C1 segment of cervical spinal cord (tissue), 14 donors: ENCODE results near the gene GTF3C2.
"Not testable (repeated sequence)": the region's sequence is repeated elsewhere in the genome, so short reads cannot be mapped to it uniquely, and the experiment has no call there.

ENCODE experiments used
- DNase-seq, 14 donors: peaks; one replicate each; lab custom pipeline; 2025; lab: John Stamatoyannopoulos, UW

The GTF3C2 gene

DNA sequence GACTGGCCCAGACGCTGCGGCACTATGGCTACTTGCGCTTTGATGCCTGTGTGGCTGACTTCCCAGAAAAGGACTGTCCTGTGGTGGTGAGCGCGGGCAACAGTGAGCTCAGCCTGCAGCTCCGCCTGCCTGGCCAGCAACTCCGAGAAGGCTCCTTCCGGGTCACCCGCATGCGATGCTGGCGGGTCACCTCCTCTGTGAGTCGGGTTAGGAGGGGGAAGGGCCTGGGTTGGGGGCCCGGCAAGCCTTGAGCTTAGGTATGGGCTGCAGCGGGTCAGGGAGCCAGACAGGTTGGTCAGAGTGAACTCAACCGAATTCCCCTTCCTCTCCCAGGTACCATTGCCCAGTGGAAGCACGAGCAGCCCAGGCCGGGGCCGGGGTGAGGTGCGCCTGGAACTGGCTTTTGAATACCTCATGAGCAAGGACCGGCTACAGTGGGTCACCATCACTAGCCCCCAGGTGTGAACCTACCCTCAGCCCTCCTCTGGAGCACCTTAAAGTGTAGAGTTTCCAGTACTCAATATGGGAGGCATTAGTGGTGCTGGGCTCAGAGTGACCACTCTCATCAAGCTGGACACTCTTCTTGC lies 19.0 kb upstream of the GTF3C2 start:
- peak in 1 of 14 donors; percentile 23 for DNase-seq

DNA sequence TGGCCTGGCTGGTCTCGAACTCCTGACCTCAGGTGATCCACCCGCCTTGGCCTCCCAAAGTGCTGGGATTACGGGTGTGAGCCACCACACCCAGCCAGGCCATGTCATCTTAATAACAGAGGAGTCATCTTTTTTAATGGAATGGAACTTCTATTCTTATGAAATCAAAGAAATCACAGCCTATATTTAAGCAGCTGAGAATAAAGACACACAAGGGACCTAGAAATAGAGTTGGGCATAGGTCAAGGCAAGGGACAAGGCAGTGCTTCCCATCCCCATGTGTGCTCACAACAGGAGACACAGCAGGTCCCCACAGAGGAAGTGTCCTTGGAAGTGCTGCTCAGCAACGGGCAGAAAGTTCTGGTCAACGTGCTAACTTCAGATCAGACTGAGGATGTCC lies 17.0 kb upstream of the GTF3C2 start:
- DNase-seq = no peak

DNA sequence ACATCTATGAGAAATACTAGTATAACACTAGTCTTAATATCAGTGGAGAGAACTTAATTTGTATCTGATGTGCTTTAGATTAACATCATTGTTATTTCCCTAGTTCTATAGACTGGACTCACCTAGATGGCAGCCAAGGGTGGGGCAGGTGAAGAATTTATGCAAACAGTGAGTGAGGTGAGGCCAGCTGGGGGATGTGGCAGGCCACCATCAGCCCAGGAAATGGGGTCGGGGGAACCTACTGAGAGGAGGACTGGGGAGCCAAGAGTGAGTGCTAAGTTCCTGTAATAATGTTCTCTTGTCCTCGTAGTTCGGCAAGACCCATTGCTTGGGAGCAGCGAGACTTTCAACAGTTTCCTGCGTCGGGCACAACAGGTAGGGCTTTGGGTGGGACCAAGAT lies 16.4 kb upstream of the GTF3C2 start:
- DNase-seq = no peak

DNA sequence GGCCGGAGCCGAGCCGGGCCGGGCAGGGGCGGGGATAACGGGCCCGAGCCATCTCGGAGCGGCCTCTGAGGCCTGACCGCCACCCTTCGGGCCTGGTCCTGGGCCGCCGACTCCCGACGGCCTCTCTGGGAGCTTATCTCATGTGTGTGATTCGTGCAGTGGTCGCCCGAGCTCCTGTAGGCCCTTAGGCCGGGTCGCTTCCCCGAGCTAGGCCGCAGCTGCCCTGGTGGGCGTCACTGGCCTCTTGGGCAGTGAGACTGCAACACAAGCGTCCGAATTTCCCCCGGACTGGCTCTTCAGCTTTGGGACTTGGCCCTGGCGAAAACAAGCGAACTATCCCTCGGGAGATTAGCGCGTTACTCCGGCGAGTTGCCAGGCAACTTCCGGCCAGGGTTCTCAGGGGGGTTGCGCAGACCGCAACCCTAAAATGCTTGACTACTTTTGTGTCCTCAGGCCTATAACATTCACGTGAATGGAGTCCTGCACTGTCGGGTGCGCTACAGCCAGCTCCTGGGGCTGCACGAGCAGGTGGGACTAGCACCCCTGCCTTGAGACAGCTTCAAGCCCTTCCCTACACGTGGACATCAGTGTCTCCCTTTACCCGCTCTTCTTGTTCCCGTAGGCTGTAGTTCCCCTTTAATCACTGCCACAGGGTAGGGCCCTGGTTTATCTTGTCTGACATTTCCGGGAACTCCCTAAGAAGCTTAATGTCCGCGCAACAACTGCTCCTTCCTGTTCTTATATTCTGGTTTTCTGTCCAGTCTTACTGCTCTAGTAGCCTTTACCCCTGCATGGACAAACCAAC lies 14.5 kb upstream of the GTF3C2 start:
- peak in 4 of 14 donors; percentile 18 to 53 (median 20) for DNase-seq

DNA sequence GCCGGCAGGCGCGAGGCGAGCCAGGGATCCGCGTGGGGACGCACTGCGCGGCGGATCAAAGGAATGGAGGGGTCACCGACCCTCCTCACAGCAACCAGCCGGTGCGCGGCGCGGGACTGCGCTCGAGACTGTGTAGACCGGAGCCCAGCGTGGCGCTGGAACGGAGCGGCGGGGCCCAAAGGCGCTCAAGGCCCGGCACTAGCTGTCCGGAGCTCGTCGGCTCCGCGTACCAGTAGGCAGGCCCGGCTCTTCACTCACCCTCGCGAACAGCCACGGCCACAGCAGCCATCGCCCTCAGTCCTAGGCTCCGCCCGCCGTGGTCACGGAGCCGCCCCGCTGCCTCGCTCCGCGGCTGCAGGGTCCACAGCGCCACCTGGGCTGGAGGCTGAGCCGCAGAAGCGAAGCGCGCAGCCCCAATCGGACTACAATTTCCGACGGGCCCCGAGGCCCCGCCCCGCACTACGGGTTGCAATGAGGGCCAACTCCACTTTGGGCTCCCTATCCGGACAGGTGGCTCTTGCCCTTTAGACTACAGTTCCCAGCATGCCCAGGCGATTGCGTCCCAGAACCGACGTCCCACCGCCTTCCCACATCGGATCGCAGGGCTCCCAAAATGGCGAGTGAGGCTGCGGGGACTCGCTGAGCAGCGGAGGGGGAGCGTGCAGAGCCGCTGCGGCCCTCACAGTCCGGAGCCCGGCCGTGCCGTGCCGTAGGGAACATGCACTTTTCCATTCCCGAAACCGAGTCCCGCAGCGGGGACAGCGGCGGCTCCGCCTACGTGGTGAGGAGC lies 13.7 kb upstream of the GTF3C2 start, which contains the start of the genes EIF2B4 and SNX17:
TSS of gene EIF2B4 (minus strand) at position 313 of the 790 bp plus-strand sequence. CDS start at position 289, 24 bp downstream.
TSS of gene SNX17 (plus strand) at position 591 of the 790 bp plus-strand sequence. CDS start at position 719, 128 bp downstream.
- peak; percentile 96 to 100 (median 99) for DNase-seq

- DNase-seq = peak in 7 of 14 donors; percentile 43 to 84 (median 66)
These were observed 13.0 kb upstream of the GTF3C2 start for GRCh38 chr2:27369471-27370025.

- DNase-seq = no peak
These were observed 7.4 kb upstream of the GTF3C2 start for GRCh38 chr2:27363933-27364332.

DNA sequence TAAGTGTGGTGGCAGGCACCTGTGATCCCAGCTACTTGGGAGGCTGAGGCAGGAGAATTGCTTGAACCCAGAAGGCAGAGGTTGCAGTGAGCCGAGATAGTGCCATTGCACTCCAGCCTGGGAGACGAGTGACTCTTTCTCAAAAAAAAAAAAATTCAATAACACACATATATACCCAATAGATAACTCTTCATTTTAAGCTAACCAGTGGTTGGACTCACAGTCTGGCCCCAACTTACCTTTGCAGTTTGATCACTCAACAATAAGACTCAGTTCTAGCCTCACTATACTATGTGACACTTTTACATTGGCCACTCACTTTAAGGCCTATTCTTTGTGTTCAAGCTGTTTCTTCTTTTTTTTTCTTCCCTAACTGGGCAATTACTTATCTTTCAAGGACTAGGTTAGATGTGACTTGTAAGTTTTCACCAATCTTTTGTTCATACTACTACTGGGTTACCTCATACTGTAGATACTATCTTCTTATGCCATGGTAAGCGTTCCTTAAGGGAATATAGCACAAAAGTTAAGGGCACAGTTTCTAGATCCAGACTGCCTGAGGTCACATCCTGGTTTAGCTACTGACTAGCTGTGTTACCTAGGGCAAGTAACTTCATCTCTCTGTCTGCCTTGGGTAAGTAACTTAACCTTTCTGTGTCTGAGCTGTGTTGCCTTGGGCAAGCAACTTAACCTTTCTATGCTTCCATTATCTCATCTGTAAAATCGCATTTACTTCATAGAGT lies 6.3 kb upstream of the GTF3C2 start:
- DNase-seq = no peak

DNA sequence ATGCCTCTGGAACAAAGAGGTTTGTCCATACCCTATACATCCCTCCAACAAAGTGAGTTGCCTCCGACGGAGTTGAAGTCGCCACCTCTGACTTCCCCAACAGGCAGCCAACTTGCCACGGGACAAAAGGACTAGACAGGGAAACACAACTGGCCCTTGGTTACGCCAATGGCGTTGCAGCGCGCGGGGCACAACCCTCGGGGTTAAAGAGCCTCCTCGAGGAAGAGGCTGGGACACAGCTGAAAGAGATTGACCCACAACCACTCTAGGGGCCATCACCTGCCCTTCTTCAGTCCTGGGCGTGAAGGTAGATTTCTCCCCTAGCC lies 545 bp downstream of the GTF3C2 start:
- DNase-seq = peak in 3 of 14 donors; percentile 37 to 63 (median 54)

GRCh38 chr2:27354597-27354927 lies 2.0 kb downstream of the GTF3C2 start:
- DNase-seq = no peak

DNA sequence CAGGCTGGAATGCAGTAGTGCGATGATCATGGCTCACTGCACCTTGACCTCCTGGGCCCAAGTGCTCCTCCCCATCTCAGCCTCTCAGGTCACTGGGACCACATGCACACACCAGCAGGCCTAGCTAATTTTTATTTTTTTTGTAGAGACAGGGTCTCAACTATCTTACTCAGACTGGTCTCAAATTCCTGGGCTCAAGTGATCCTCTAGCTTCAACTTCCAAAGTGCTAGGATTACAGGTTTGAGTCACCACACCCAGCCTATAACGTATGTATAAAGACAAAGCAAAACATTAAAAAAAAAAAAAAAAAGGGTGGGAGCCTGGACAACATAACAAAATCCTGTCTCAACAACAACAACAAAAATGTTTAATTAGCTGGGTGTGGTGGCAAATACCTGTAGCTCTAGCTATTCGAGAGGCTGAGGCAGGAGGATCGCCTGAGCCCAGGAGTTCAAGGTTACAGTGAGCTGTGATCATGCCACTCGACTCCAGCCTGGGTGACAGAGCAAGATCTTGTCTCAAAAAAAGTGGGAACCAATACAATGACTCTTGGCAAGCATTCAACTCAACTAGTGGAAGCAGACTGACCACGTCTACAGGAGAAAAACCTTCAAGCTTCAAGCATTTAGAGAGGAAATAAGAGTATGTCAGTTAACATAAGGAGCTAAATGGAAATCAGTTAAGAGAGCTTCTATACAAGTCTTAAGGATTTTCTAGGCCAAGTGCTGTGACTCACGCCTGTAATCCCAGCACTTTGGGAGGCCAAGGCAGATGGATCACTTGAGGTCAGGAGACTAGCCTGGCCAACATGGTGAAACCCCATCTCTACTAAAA lies 2.6 kb downstream of the GTF3C2 start:
- DNase-seq = no peak

DNA sequence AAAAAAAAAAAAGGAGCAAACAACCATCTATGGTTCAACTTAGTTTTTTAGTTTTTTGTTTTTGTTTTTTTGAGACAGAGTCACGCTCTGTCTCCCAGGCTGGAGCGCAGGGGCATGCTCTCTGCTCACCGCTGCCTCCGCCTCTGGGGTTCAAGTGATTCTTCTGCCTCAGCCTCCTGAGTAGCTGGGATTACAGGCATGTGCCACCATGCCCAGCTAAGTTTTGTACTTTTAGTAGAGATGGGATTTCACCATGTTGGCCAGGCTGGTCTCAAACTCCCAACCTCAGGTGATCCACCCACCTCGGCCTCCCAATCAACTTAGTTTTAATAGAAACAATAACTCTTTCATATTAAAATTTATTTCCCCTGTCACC lies 3.2 kb downstream of the GTF3C2 start:
- DNase-seq = not testable (repeated sequence)

- DNase-seq = no peak
These were observed 4.6 kb downstream of the GTF3C2 start for GRCh38 chr2:27351802-27352598.

DNA sequence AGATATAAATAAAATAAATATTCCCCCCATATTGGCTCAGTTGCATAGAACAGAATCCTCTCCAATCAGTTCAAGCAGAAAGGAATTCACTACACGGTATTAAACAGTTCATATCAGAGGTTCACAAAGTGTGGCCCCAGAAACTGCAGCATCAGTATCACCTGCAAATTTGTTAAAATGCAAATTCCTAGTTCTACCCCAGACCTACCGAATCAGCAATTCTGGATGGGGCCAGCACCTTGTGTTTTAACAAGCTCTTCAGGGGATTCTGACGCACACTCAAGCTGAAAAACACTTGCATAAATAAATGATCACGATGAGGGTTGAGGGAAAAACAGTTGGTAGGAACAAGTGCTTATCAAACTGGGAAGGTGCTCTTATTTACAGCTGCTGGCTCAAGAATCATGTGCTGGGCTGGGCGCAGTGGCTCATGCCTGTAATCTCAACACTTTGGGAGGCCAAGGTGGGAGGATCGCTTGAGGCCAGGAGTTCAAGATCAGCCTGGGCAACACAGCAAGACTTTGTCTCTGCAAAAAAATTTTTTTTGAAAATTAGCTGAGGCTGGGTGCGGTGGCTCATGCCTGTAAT lies 6.4 kb downstream of the GTF3C2 start:
- no peak for DNase-seq

GRCh38 chr2:27347641-27348040 lies 8.9 kb downstream of the GTF3C2 start:
- no peak for DNase-seq

- DNase-seq = no peak
These were observed 20.4 kb downstream of the GTF3C2 start for GRCh38 chr2:27336173-27336572.

DNA sequence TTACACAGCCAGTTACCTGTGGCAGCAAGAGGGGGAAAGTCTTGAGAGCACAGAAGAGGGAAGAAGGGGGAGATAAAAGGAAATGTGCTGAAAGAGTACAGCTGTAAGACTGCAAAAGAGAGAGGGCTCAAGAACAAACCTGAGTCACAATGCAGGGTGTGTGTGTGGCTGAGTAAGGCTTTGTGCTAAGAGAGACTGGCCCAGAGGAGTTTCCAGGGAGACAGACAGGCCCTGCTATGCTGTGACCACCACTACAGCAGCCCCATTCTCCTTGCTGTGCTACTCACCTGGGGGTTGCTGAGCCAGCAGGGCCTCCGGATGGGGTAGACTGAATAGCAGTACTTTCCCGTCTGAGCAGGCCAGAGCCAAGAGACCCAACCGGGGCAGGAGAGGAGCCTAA lies 21.3 kb downstream of the GTF3C2 start:
- DNase-seq = no peak

- no peak for DNase-seq
These were observed 31.8 kb downstream of the GTF3C2 start for GRCh38 chr2:27324720-27325119.

- peak in 1 of 14 donors; percentile 18 for DNase-seq
These were observed 32.8 kb downstream of the GTF3C2 start for GRCh38 chr2:27323596-27324285.
